HepG2 (cell line): ENCODE results near the gene PRSS16. TPM values are rescaled to one million over a fixed set of nuclear protein-coding genes. Genes with fewer than 3 reads are reported as not detected.

Source experiments
- ARID2 ChIP-seq: sonication (generic); formaldehyde crosslinking; IDR thresholded peaks from 2 replicates; pipeline ENCODE4 v1.8.1; 2022; ENCODE audit warnings: mild to moderate bottlenecking, missing genetic modification reagents, borderline replicate concordance
- ERF ChIP-seq: IDR thresholded peaks from 2 replicates; pipeline ENCODE4 v1.6.1; 2018; ENCODE audit warnings: missing biosample characterization, missing genetic modification reagents
- KDM1A ChIP-seq: IDR thresholded peaks from 2 replicates; pipeline ENCODE4 v1.6.1; 2016; ENCODE audit warnings: missing compliant biosample characterization
- RXRB ChIP-seq: IDR thresholded peaks from 2 replicates; pipeline ENCODE4 v1.6.1; 2016; ENCODE audit warnings: borderline replicate concordance, missing genetic modification reagents, missing compliant biosample characterization
- ZNF24 ChIP-seq: fragments of 450-650 bp; IDR thresholded peaks from 2 replicates; pipeline ENCODE4 v1.6.1; 2017; ENCODE audit warnings: antibody characterized with exemption, mild to moderate bottlenecking
- polyA plus RNA-seq, 8 experiments: library from polyadenylated mRNA; depleted of rRNA in 3 of 8; stranded (reverse) in 7 of 8; unstranded in 1 of 8; fragments of >200 nt; fragmentation: Illumina TruSeq in 4 of 8; extraction: Trizol in 4 of 8; gene quantifications; 2 replicates each; pipeline versions ENCODE4 v1.2.1 to v1.2.3, GENCODE V29; 2011 to 2016; ENCODE audit warnings: low read depth in 4 of 8, missing spikeins in 1 of 8, mixed read lengths in 1 of 8; ENCODE audit not compliant: insufficient read depth in 1 of 8
- total RNA-seq, 5 experiments: library from RNA; depleted of rRNA; stranded (reverse); fragments of >200 nt; fragmentation: Illumina TruSeq; extraction: Trizol; gene quantifications; 2 replicates each; pipeline ENCODE4 v1.2.3, GENCODE V29; 2016; ENCODE audit warnings: low read depth in 1 of 5
- TF ChIP-seq, protein P1 (sequence below), 2 experiments: sonication (generic) in 1 of 2; formaldehyde crosslinking in 1 of 2; IDR thresholded peaks; 2 replicates each; pipeline versions ENCODE4 v1.4.0 to v1.6.1; 2018 to 2020; ENCODE audit warnings: missing genetic modification reagents in 2 of 2, borderline replicate concordance in 1 of 2, low read depth in 1 of 2, mild to moderate bottlenecking in 1 of 2, missing biosample characterization in 1 of 2
- TF ChIP-seq, protein P2 (sequence below): sonication (generic); formaldehyde crosslinking; conservative IDR thresholded peaks from 2 replicates; pipeline ENCODE4 v1.8.0; 2022; ENCODE audit warnings: mild to moderate bottlenecking, moderate library complexity, missing genetic modification reagents

PRSS16 gene
- total and polyA plus RNA-seq, 2 of the 13 experiments (the other 11 are each of a cell fraction or from before 2014, with no cell fraction given) = not detected

DNA sequence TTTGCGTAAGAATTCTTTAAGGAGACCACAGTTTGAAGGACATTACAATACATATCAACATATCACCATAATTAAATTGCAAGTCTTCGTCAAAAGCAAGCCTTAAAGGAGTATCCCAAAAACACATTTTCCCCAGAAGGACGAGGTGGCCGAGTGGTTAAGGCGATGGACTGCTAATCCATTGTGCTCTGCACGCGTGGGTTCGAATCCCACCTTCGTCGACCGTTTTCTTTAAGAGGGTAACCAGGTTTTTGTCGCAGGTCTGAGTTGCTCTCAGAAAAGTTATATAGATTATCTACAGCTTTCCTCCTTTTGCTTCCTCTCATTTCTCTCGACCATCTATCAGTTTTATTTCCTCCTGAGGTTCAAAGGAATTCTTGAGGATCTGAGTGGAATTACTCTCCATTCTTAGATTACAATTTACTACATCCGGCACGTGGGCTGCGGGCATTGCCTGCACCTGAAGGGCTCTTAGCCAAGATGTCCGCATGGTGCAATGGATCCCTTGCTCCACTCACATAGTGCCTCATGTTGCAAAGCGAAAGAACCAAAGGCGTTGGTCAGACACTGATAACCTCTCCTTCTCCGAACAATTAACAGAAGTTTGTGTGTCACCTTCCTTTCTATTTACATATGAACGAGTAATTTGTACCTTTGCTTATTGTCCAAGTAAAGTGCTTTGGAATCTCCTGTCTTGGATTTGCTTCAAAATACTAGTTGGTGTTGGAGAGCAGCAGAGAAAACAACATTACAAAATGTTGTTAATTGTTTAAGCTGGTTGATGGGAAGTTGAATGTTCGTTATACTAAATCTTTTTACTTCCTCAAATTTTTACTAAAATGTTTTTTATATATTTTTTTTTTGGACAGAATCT is 50.6 kb downstream of the PRSS16 start (continued):
- no peak for TF ChIP-seq ARID2 (CRISPR knock-in tag)
- TF ChIP-seq, protein P1, sequence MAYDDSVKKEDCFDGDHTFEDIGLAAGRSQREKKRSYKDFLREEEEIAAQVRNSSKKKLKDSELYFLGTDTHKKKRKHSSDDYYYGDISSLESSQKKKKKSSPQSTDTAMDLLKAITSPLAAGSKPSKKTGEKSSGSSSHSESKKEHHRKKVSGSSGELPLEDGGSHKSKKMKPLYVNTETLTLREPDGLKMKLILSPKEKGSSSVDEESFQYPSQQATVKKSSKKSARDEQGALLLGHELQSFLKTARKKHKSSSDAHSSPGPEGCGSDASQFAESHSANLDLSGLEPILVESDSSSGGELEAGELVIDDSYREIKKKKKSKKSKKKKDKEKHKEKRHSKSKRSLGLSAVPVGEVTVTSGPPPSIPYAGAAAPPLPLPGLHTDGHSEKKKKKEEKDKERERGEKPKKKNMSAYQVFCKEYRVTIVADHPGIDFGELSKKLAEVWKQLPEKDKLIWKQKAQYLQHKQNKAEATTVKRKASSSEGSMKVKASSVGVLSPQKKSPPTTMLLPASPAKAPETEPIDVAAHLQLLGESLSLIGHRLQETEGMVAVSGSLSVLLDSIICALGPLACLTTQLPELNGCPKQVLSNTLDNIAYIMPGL (CRISPR knock-in tag; IDR thresholded peaks at IDR 0.05; ENCODE audit: borderline replicate concordance in 1 of 2, low read depth in 1 of 2) = 0 out of 4 replicates have a peak, but pooled peaks have one; percentile 22 to 28
- TF ChIP-seq KDM1A = 0 out of 2 replicates have a peak, but pooled peaks have one; percentile 17
- no peak for TF ChIP-seq ERF (CRISPR knock-in tag)
- TF ChIP-seq ZNF24 = peak; percentile 86
- 0 out of 2 replicates have a peak, but pooled peaks have one; percentile 9 for TF ChIP-seq RXRB
- TF ChIP-seq, protein P2, sequence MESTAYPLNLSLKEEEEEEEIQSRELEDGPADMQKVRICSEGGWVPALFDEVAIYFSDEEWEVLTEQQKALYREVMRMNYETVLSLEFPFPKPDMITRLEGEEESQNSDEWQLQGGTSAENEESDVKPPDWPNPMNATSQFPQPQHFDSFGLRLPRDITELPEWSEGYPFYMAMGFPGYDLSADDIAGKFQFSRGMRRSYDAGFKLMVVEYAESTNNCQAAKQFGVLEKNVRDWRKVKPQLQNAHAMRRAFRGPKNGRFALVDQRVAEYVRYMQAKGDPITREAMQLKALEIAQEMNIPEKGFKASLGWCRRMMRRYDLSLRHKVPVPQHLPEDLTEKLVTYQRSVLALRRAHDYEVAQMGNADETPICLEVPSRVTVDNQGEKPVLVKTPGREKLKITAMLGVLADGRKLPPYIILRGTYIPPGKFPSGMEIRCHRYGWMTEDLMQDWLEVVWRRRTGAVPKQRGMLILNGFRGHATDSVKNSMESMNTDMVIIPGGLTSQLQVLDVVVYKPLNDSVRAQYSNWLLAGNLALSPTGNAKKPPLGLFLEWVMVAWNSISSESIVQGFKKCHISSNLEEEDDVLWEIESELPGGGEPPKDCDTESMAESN (CRISPR knock-in tag) = 0 out of 2 replicates have a peak, but pooled peaks have one; percentile 50
